ENCODE measurements around the gene TRIM63.

TRIM63 gene

DNA sequence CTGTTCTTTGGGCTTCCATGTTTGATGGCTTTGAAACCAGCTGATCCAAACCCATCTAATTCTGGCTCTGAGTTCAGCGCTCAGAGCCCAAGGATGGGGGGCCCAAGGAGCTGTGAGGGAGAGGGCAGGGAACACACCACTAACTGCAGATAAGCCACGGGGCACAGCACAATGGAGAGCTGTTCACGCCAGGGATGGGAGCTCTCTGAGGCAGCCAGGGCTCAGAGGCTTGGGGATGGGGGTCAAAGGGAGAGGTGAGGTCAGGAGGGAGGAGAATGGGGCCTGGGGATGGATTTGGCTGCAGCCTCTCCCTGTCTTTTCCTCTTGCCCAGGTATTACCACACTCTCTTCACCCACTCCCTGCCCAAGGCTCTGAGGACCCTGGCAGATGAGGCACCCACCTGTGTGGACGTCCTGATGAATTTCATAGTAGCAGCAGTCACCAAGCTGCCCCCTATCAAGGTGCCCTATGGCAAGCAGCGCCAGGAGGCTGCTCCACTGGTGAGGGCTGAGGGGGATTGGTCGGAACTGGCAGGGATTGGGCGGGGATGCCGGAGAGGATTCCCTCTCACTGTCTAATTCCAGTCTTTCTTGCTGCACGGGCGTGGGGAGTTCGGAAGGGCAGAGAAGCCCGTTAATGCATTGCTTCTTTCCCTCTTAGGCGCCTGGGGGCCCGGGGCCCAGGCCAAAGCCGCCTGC is 32.8 kb downstream of the TRIM63 start:
- TF ChIP-seq, protein P1, sequence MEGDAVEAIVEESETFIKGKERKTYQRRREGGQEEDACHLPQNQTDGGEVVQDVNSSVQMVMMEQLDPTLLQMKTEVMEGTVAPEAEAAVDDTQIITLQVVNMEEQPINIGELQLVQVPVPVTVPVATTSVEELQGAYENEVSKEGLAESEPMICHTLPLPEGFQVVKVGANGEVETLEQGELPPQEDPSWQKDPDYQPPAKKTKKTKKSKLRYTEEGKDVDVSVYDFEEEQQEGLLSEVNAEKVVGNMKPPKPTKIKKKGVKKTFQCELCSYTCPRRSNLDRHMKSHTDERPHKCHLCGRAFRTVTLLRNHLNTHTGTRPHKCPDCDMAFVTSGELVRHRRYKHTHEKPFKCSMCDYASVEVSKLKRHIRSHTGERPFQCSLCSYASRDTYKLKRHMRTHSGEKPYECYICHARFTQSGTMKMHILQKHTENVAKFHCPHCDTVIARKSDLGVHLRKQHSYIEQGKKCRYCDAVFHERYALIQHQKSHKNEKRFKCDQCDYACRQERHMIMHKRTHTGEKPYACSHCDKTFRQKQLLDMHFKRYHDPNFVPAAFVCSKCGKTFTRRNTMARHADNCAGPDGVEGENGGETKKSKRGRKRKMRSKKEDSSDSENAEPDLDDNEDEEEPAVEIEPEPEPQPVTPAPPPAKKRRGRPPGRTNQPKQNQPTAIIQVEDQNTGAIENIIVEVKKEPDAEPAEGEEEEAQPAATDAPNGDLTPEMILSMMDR (IDR thresholded peaks at IDR 0.05; ENCODE audit: control extremely low read depth, extremely low read depth, low read depth, missing control alignments) = no peak
- ChIA-PET CTCF (interaction anchor here (0.7 to 4.1 kb wide), 20 partner anchors 10 to 335 kb away, joined by 3 to 31 read pairs (median 4); partner anchors contain the start of genes EXTL1, PAFAH2, ZNF593 and ZNF593OS), POLR2A (no interaction called here)
- DNase-seq (ENCODE audit: extremely low spot score) = no peak

DNA sequence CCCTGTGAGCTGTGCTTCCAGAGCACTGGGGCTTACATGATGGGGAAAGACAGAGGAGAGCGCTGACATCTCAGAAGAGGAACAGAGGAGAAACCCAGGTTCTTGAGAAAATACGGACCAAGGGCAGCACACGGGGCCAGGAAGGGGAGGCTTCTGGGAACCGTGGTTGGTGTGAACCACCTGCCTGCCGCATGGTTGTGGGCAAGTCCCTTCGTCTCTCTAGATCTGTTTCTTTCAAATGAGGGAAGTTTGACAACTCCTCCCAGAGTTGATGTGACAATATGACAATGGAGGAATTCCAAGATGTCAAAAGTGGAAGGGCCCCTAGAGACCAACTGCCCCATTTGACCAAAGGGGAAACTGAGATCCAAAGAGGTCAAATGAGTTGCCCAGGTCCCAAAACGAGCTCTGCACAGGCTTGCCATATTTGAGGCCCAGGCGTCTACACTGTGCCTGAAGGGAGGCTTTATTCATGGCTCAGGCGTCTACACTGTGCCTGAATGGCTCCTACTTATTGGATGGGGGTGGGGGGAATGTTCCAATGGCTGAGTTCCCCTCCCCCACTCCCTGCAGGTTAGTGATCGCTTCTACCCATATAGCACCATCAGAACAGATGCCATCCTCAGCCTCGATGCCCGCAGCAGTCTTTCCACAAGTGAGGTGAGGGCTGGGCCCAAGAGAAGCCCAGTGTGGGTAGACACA is 34.6 kb downstream of the TRIM63 start:
- ChIA-PET POLR2A (no interaction called here), CTCF (interaction anchor here (1.7 to 4.1 kb wide), 3 partner anchors 10 to 16 kb away, joined by 4 to 26 read pairs (median 15); no protein-coding TSS in a partner anchor)
- DNase-seq (ENCODE audit: extremely low spot score) = no peak
- TF ChIP-seq, protein P1 (IDR thresholded peaks at IDR 0.05; ENCODE audit: control extremely low read depth, extremely low read depth, low read depth, missing control alignments) = no peak

DNA sequence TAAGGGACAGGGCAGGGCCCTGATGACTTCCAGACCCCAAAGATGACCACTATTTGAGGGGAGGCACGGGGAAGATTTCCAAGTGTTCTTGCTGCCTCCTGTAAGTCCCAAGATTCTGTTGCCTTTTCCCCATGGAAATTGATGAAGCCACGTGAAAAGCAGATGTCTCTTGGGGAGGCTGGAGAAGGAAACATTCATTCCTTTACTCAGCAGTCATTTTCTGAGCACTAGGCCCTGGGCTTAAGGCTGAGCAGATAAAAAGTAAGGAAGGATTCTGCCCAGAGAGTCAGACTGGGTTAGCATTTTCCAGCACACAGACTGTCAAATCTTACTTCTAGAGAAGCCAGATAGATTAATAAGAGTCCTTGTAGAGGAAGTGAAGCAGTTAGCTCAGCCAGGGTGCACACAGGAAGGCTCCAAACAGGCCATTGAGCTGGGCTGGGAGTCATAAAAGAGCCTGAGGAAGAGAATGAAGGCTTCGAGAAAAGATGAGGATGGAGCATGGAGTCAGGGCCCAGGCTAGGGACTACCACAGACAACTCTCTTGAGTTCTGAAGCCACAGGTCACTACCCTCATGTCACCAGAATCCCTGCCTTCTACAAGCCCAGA is 35.7 kb downstream of the TRIM63 start:
- no peak for DNase-seq (ENCODE audit: extremely low spot score)
- ChIA-PET CTCF (interaction anchor here (1.7 to 2.2 kb wide), 2 partner anchors 8 to 34 kb away, joined by 4 to 5 read pairs; partner anchors contain the start of gene PAFAH2), POLR2A (no interaction called here)
- TF ChIP-seq, protein P1 (IDR thresholded peaks at IDR 0.05; ENCODE audit: control extremely low read depth, extremely low read depth, low read depth, missing control alignments) = no peak

DNA sequence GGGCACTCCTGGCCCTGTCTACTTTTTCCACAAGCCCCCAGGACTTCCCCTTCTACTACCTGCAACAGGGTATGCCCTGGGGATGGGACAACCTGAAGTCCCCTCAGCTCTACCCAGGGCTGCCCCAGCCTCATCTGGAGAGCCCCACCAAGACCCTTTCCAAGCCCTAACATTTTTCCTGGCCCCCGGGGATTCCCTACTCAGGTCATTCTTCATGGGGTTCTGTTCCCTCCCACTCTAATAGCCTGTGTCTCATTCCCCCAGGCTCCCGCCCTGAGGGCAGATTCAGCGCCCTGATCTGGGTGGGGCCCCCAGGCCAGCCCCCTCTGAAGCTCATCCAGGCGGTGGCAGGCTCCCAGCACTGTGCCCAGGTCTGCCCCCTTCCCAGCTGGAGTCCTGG is 36.2 kb downstream of the TRIM63 start:
- no peak for DNase-seq (ENCODE audit: extremely low spot score)
- ChIA-PET CTCF (interaction anchor here (1.2 to 2.2 kb wide), 3 partner anchors 8 to 34 kb away, joined by 3 to 5 read pairs (median 4); partner anchors contain the start of gene PAFAH2), POLR2A (no interaction called here)
- TF ChIP-seq, protein P1 (IDR thresholded peaks at IDR 0.05; ENCODE audit: control extremely low read depth, extremely low read depth, low read depth, missing control alignments) = no peak

DNA sequence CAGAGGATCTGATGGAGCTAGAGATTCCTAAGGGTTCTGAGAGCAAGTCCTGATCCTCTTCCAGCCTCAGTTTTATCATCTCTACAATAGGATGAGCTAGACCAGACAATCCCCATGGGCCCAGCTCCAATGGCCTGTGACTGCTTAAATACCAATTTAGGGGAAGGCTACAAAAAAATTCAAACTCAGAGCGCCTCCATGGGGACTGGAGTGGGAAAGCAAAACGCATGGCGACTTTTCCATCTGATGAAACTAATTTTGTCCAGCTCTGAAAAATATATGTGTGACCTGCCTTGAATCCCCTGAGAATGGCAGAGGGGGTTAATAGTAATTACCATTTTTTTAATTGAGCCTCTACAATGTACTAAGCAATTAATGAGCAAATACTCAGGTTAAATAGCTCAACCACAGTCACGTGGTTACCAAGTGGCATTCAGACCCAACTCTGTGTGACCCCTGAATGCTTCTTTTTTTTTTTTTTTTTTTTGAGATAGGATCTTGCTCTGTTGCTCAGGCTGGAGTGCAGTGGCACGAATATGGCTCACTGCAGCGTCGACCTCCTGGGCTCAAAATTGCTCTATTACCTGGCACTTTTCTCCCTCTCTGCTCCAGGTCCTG is 37.5 kb downstream of the TRIM63 start:
- DNase-seq (ENCODE audit: extremely low spot score) = no peak
- ChIA-PET POLR2A (no interaction called here), CTCF (interaction anchor here (0.8 to 2.2 kb wide), 7 partner anchors 10 to 134 kb away, joined by 3 to 5 read pairs (median 3); partner anchors contain the start of gene PAFAH2)
- TF ChIP-seq, protein P1 (IDR thresholded peaks at IDR 0.05; ENCODE audit: control extremely low read depth, extremely low read depth, low read depth, missing control alignments) = no peak
